HFFc6 (cell line): ENCODE results near the gene RBM24. TPM values are rescaled to one million over a fixed set of nuclear protein-coding genes. Genes with fewer than 3 reads are reported as not detected.
"Not testable (repeated sequence)": the region's sequence is repeated elsewhere in the genome, so short reads cannot be mapped to it uniquely, and the experiment has no call there.

Experiments
- DNase-seq: peaks from one replicate; pipeline ENCODE4 v3.0.0-alpha.2; 2018
- H3K27ac Mint-ChIP-seq: 2 replicates; pipeline ENCODE4 v1.8.0; 2020; ENCODE audit warnings: mild to moderate bottlenecking, mixed read lengths
- H3K27me3 Mint-ChIP-seq: 2 replicates; pipeline ENCODE4 v1.8.0; 2021; ENCODE audit warnings: mild to moderate bottlenecking, moderate library complexity, mixed read lengths; ENCODE audit not compliant: insufficient read depth
- H3K36me3 Mint-ChIP-seq: 2 replicates; pipeline ENCODE4 v1.8.0; 2021; ENCODE audit warnings: low read depth, mixed read lengths
- H3K4me1 Mint-ChIP-seq: 2 replicates; pipeline ENCODE4 v1.8.0; 2020; ENCODE audit warnings: low read depth, mixed read lengths
- H3K4me3 Mint-ChIP-seq: 2 replicates; pipeline ENCODE4 v1.8.0; 2020; ENCODE audit warnings: mild to moderate bottlenecking, moderate library complexity, mixed read lengths
- H3K9me3 Mint-ChIP-seq: 2 replicates; pipeline ENCODE4 v1.8.0; 2020; ENCODE audit warnings: mild to moderate bottlenecking, mixed read lengths
- total RNA-seq, 6 experiments: library from RNA; stranded (reverse); fragmentation: NEBNext Ultra II Directional; extraction: Animal tissue kit (Norgen Biotek cat#: 25700); gene quantifications; 2 replicates in 1 of 6; 3 replicates in 5 of 6; pipeline ENCODE4 v1.2.3, GENCODE V29; 2021
- TF ChIP-seq, protein P1 (sequence below): fragments of 200-600 bp; sonication (generic); IDR thresholded peaks from 2 replicates; pipeline ENCODE4 v1.5.0; 2021; ENCODE audit warnings: antibody characterized with exemption, mild to moderate bottlenecking

RBM24 gene
- total RNA-seq, 6 experiments from 2014 or later: 24.1 to 35.9 (median 33.3) TPM

DNA sequence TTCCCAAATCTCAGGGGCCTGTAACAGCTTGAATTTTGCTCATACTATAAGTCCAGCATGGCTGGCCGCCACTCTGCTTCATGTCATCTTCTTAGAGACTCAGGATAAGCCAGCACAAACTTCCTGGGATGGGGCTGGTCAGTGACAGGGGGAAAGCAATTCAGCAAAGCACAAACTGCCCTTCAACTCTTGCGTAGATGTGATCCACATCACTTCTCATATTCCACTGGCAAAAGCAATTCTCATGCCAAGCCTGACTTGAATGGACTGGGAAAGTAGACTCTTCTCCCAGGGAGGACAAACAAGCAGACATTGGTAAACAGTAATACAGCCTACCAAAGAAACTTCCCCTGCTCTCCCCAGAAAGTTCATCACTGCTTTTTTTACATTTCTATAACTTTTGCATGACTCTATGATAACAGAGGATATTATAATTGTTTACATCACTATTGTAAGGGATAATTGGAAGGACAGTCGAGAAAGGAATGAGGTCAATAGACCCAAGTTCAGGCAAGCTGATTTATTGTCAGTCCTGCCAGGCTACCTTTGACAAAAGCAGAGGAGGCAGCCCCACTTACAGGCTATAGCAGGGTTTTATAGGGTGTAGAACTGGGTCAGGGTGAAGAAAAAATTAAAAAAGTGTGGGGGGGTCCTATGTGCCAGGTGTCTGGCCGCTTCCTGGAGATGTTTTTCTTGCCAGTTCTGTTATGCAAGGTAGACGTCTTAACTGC, 37.4 kb downstream of the RBM24 start:
- TF ChIP-seq, protein P1, sequence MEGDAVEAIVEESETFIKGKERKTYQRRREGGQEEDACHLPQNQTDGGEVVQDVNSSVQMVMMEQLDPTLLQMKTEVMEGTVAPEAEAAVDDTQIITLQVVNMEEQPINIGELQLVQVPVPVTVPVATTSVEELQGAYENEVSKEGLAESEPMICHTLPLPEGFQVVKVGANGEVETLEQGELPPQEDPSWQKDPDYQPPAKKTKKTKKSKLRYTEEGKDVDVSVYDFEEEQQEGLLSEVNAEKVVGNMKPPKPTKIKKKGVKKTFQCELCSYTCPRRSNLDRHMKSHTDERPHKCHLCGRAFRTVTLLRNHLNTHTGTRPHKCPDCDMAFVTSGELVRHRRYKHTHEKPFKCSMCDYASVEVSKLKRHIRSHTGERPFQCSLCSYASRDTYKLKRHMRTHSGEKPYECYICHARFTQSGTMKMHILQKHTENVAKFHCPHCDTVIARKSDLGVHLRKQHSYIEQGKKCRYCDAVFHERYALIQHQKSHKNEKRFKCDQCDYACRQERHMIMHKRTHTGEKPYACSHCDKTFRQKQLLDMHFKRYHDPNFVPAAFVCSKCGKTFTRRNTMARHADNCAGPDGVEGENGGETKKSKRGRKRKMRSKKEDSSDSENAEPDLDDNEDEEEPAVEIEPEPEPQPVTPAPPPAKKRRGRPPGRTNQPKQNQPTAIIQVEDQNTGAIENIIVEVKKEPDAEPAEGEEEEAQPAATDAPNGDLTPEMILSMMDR: no peak
- no peak for DNase-seq
- H3K4me3 Mint-ChIP-seq: no peak overlapping the region
- no peaks in the 10 kb centered on the region for H3K36me3 Mint-ChIP-seq
- H3K27me3 Mint-ChIP-seq: no peaks in the 10 kb centered on the region; the same call in 1 of the 2 replicates
- no peaks in the 10 kb centered on the region for H3K4me1 Mint-ChIP-seq
- H3K27ac Mint-ChIP-seq: no peak overlapping the region
- no peaks in the 10 kb centered on the region for H3K9me3 Mint-ChIP-seq

- not testable (repeated sequence) for H3K27ac Mint-ChIP-seq, H3K4me1 Mint-ChIP-seq, DNase-seq, H3K27me3 Mint-ChIP-seq, H3K36me3 Mint-ChIP-seq, H3K4me3 Mint-ChIP-seq, H3K9me3 Mint-ChIP-seq
Measured at GRCh38 chr6:17320266-17320665, 39.1 kb downstream of the RBM24 start.

DNA sequence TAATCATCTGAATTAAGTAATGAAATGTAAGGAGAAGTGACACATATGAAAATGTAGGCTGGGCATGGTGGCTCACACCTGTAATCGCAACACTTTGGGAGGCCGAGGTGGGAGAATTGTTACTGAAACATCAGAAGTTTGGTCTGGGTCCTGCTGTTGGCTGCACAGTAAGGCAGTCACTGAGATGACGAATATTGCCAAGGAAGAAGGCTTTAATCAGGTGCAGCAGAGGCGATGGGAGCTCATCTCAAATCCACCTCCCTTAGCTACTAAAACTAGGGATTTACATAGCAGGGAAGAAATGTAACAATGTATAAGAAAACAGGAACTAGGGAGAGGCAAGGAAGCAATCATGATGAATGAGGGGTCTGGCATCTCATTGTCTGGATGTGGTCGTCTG, 50.1 kb downstream of the RBM24 start:
- Mint-ChIP-seq H3K4me1 (peaks cover 27% of the 10 kb centered on the region), H3K9me3 (peaks cover 2% of the 10 kb centered on the region; the same call in 1 of the 2 replicates), H3K4me3 (no peak overlapping the region), H3K27me3 (no peaks in the 10 kb centered on the region; the same call in 1 of the 2 replicates), H3K27ac (no peak overlapping the region), H3K36me3 (0 out of 2 replicates have a peak, but pooled peaks cover 2% of the 10 kb centered on the region)
- DNase-seq: no peak
- TF ChIP-seq, protein P1: no peak

- Mint-ChIP-seq H3K4me1 (peaks cover 35% of the 10 kb centered on the region), H3K27me3 (no peaks in the 10 kb centered on the region), H3K36me3 (0 out of 2 replicates have a peak, but pooled peaks cover 4% of the 10 kb centered on the region), H3K9me3 (peaks cover 4% of the 10 kb centered on the region; the same call in 1 of the 2 replicates), H3K4me3 (no peak overlapping the region), H3K27ac (no peak overlapping the region)
- TF ChIP-seq, protein P1: no peak
- peak; percentile 23 for DNase-seq
Measured at GRCh38 chr6:17334265-17334664, 53.1 kb downstream of the RBM24 start.

GRCh38 chr6:17336425-17336824, 55.3 kb downstream of the RBM24 start:
- H3K4me1 Mint-ChIP-seq: peaks cover 35% of the 10 kb centered on the region
- peaks cover 12% of the 10 kb centered on the region for H3K9me3 Mint-ChIP-seq
- TF ChIP-seq, protein P1: no peak
- H3K27ac Mint-ChIP-seq: peak overlapping the region; percentile 38; the same call in 1 of the 2 replicates
- DNase-seq: peak; percentile 53
- H3K4me3 Mint-ChIP-seq: no peak overlapping the region
- 0 out of 2 replicates have a peak, but pooled peaks cover 5% of the 10 kb centered on the region for H3K36me3 Mint-ChIP-seq
- H3K27me3 Mint-ChIP-seq: no peaks in the 10 kb centered on the region

DNA sequence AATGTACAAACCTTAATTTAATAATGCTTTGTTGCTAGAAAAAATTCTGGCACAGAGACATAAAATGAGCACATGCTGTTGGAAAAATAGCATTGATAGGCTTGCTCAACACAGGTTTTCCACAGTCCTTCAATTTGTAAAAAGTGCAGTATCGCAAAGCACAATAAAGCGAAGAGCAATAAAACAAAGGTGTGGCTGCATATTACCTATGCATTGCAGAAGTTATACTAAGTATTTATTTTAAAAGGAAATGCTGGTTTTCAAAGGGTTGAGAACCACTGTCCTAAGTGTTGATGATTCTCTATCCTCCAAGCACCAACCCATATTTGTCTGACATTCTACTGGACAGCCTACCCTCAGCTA, 58.1 kb downstream of the RBM24 start:
- H3K4me1 Mint-ChIP-seq: peaks cover 29% of the 10 kb centered on the region
- peaks cover 17% of the 10 kb centered on the region; the same call in 1 of the 2 replicates for H3K36me3 Mint-ChIP-seq
- H3K9me3 Mint-ChIP-seq: peaks cover 12% of the 10 kb centered on the region
- TF ChIP-seq, protein P1: no peak
- no peak for DNase-seq
- no peak overlapping the region for H3K27ac Mint-ChIP-seq
- H3K27me3 Mint-ChIP-seq: no peaks in the 10 kb centered on the region
- H3K4me3 Mint-ChIP-seq: no peak overlapping the region
